Brain microvascular endothelial cell (primary cell): ENCODE measurements around the gene RASAL2.

Experiments used
- DNase-seq: peaks from one replicate; pipeline ENCODE4 v3.0.0-alpha.2; 2020
- H3K27ac ChIP-seq: fragments of 250-450 bp; sonication (Bioruptor Pico); 2 replicates; pipeline ENCODE4 v1.5.1; 2020; ENCODE audit warnings: mild to moderate bottlenecking, moderate library complexity
- H3K27me3 ChIP-seq: fragments of 250-450 bp; sonication (Bioruptor Pico); replicated peaks from 2 replicates; pipeline ENCODE4 v1.5.1; 2020; ENCODE audit warnings: mild to moderate bottlenecking
- H3K36me3 ChIP-seq: fragments of 250-450 bp; sonication (Bioruptor Pico); replicated peaks from 2 replicates; pipeline ENCODE4 v1.5.1; 2020; ENCODE audit warnings: mild to moderate bottlenecking
- H3K4me3 ChIP-seq: 2 replicates; pipeline ENCODE4 v1.5.1; 2011; ENCODE audit warnings: low read depth, mild to moderate bottlenecking, control low read depth, low read length, moderate library complexity
- CTCF ChIP-seq: IDR thresholded peaks from 2 replicates; pipeline ENCODE4 v1.5.1; 2011; ENCODE audit warnings: low read depth, mild to moderate bottlenecking, moderate library complexity, low read length, control low read depth, inconsistent platforms; ENCODE audit errors: missing control alignments
- in situ Hi-C: cut with HindIII; loops from 2 replicates; pipeline ENCODE4 v1.10.0; 2017; ENCODE audit warnings: low sequenced_read_pairs, low pct_ligation_motif_present

The RASAL2 gene

DNA sequence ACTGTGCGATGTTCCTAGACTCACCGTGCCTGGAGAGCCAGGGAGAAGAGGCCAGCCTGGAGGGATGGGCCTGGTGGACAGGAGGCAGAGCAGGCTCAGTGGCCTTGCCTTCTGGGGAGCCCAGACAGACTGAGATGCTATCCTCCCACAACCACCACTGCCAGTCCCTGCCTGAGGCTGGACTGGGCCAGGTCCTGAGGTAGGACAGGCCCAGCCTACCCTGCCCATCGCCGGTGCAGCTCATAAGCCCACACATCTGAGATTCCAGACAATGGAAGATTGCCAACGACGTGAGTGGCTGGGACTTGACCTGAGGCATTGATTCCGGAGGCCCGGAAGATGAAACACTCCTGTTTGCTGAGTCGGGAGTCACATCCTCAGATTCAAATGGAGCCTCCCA lies 397.1 kb downstream of the RASAL2 start:
- no peaks in the 10 kb centered on the region for H3K27me3 ChIP-seq
- H3K27ac ChIP-seq, result no peak overlapping the region
- no peak overlapping the region for H3K4me3 ChIP-seq
- DNase-seq, result no peak
- H3K36me3 ChIP-seq, result no peaks in the 10 kb centered on the region
- in situ Hi-C loops, result no loop called here
- TF ChIP-seq CTCF, result no peak

DNA sequence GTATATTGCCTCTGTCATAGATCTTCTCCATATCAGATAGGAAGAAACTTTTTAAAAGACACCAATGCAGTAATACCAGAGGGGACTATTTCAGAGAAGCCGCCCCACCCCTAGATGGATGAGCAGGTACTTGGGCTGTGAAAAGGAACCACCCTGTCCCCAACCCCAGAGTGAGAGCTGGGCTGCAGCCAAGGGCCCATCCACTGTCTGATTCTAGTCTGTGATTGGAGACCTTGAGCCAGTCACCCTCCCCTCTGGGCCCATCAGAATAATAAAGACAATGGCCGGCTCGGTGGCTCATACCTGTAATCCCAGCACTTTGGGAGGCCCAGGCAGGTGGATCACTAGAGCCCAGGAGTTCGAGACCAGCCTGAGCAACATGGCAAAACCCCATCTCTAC lies 397.8 kb downstream of the RASAL2 start:
- in situ Hi-C loops, result no loop called here

DNA sequence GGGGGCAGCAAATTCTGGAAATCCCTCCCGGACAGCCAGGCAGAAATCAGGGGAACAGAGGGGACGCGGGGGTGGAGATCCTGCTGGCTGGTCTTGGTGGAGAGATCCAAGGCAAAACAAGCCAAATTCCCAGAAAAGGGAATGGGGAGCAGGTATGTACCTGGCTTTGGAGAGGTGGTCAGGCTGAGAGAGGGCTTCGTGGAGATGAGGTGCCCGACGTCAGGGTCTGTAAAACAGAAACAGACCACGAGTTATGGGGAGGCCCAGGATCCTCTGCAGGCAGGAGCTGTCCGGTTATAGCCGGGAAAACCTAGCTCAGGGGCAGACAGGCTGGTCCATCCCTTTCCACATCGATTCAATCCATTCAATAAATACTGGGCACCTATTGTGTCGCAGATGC lies 398.4 kb downstream of the RASAL2 start:
- no peak overlapping the region for H3K27ac ChIP-seq
- TF ChIP-seq CTCF, result no peak
- no peaks in the 10 kb centered on the region for H3K36me3 ChIP-seq
- DNase-seq, result no peak
- in situ Hi-C loops, result no loop called here
- no peaks in the 10 kb centered on the region for H3K27me3 ChIP-seq
- no peak overlapping the region for H3K4me3 ChIP-seq

More for the DNA sequence above, 397.8 kb downstream of the RASAL2 start:
- no peak overlapping the region for H3K4me3 ChIP-seq
- no peak for TF ChIP-seq CTCF
- no peak for DNase-seq
- no peak overlapping the region for H3K27ac ChIP-seq
- no peaks in the 10 kb centered on the region for H3K27me3 ChIP-seq
- no peaks in the 10 kb centered on the region for H3K36me3 ChIP-seq

- Histone ChIP-seq H3K27me3 (no peaks in the 10 kb centered on the region), H3K27ac (no peak overlapping the region), H3K4me3 (no peak overlapping the region), H3K36me3 (no peaks in the 10 kb centered on the region)
- DNase-seq, result no peak
- TF ChIP-seq CTCF, result no peak
- in situ Hi-C loops, result no loop called here
Observed at GRCh38 chr1:178493301-178493741, 399.4 kb downstream of the RASAL2 start.

DNA sequence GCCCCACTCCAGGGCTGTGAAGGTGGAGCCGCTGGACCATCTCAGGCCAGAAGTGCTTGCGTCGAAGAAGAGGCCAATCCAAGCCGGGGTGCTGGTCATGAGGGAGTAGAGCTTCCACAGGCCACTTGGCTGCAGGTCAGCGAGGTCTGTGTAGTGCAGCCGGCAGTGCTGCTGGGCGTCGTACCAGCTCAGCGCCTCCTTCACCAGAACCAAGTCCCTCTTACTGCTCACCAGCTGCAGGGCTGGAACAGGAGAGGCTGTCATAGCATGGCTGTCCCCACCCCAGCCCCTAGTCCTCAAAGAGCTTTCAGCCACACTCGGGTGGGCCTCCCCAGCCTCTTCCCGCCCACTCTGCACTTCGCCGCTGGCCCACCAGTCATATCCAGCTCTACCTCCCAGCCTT lies 400.7 kb downstream of the RASAL2 start:
- DNase-seq, result no peak
- in situ Hi-C loops, result no loop called here
- no peak overlapping the region for H3K4me3 ChIP-seq
- H3K36me3 ChIP-seq, result no peaks in the 10 kb centered on the region
- no peaks in the 10 kb centered on the region for H3K27me3 ChIP-seq
- TF ChIP-seq CTCF, result no peak
- no peak overlapping the region for H3K27ac ChIP-seq

DNA sequence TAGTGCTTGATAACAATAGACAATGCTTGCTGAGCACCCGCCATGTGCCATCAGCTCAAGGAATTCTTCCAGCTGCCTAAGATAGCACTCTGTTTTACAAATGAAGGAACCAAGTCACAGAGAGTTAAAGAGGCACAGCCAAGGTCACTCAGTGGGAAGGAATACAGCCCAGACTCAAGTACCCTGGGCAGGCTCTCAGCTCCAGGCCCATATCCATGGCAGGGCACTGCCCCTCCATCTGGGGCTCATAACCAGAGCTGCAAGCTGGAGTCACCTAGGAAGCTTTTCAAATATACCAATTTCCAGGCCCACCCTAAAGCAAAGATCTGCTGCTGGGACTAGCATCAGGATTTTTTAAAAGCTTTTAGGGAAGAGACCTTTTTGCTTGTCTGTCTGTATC lies 401.3 kb downstream of the RASAL2 start:
- DNase-seq, result no peak
- no peak for TF ChIP-seq CTCF
- Histone ChIP-seq H3K27ac (no peak overlapping the region), H3K36me3 (no peaks in the 10 kb centered on the region), H3K4me3 (no peak overlapping the region), H3K27me3 (no peaks in the 10 kb centered on the region)
- in situ Hi-C loops, result no loop called here
